Peyer's patch (tissue), 4 donors: ENCODE data around the gene CADPS2. TPM values are rescaled to one million over a fixed set of nuclear protein-coding genes. Genes with fewer than 3 reads are reported as not detected.

Source experiments
- DNase-seq, 3 donors: peaks; one replicate each; pipeline ENCODE4 v3.0.0-alpha.2; 2017 to 2019
- H3K27ac ChIP-seq, 4 donors: fragments of 200-600 bp; sonication (generic); one replicate each; pipeline ENCODE4 v1.5.1; 2016 to 2019
- H3K27me3 ChIP-seq, 2 donors: fragments of 200-600 bp; sonication (generic); one replicate each; pipeline ENCODE4 v1.5.1; 2019
- H3K36me3 ChIP-seq, 3 donors: fragments of 200-600 bp; sonication (generic); one replicate each; pipeline ENCODE4 v1.5.1; 2016 to 2019
- H3K4me1 ChIP-seq, 4 donors: fragments of 200-600 bp; sonication (generic); one replicate each; pipeline ENCODE4 v1.5.1; 2016 to 2019
- H3K4me3 ChIP-seq, 4 donors: fragments of 200-600 bp; sonication (generic); 1 replicate in 3 of 4; 2 replicates in 1 of 4; pipeline ENCODE4 v1.5.1; 2016 to 2019; ENCODE audit warnings: mild to moderate bottlenecking in 1 of 4
- H3K9me3 ChIP-seq, 4 donors: fragments of 200-600 bp; sonication (generic); one replicate each; pipeline ENCODE4 v1.5.1; 2016 to 2019; ENCODE audit warnings: mild to moderate bottlenecking in 1 of 4
- CTCF ChIP-seq, 6 experiments: fragments of 450-650 bp in 4 of 6; fragments of 200-600 bp in 2 of 6; sonication (generic) in 1 of 6; IDR thresholded peaks; one replicate each; pipeline ENCODE4 v1.5.1; 2017 to 2019; ENCODE audit warnings: antibody characterized with exemption in 6 of 6, mild to moderate bottlenecking in 3 of 6, moderate library complexity in 1 of 6
- POLR2A ChIP-seq, 2 donors: fragments of 450-650 bp; IDR thresholded peaks; one replicate each; pipeline ENCODE4 v1.5.1; 2017; ENCODE audit warnings: antibody characterized with exemption in 2 of 2, mild to moderate bottlenecking in 2 of 2, moderate library complexity in 2 of 2
- total RNA-seq, 4 donors: library from RNA; depleted of rRNA; stranded (reverse); fragments of >200 nt; gene quantifications; one replicate each; pipeline ENCODE4 v1.1.0, GENCODE V29; 2016

CADPS2 gene
- total RNA-seq, 4 donors from 2014 or later, result 11.4 to 21.5 (median 16.5) TPM

GRCh38 chr7:122724366-122724765 lies 161.9 kb downstream of the CADPS2 start:
- TF ChIP-seq CTCF (IDR thresholded peaks at IDR 0.05), result no peak
- no peak for TF ChIP-seq POLR2A (IDR thresholded peaks at IDR 0.05)
- no peaks in the 10 kb centered on the region for H3K9me3 ChIP-seq

GRCh38 chr7:122719010-122719578 lies 167.2 kb downstream of the CADPS2 start:
- Histone ChIP-seq H3K27ac (no peak overlapping the region), H3K36me3 (no peaks in the 10 kb centered on the region), H3K9me3 (no peaks in the 10 kb centered on the region), H3K4me1 (no peaks in the 10 kb centered on the region), H3K27me3 (no peaks in the 10 kb centered on the region), H3K4me3 (no peak overlapping the region)
- no peak for TF ChIP-seq POLR2A (IDR thresholded peaks at IDR 0.05)
- no peak for TF ChIP-seq CTCF (IDR thresholded peaks at IDR 0.05)
- DNase-seq, result no peak

More at GRCh38 chr7:122724366-122724765, 161.9 kb downstream of the CADPS2 start:
- H3K4me1 ChIP-seq, result no peaks in the 10 kb centered on the region
- no peaks in the 10 kb centered on the region for H3K27me3 ChIP-seq
- no peak overlapping the region for H3K4me3 ChIP-seq
- H3K27ac ChIP-seq, result no peak overlapping the region
- no peak for DNase-seq
- no peaks in the 10 kb centered on the region for H3K36me3 ChIP-seq

GRCh38 chr7:122717356-122718089 lies 168.7 kb downstream of the CADPS2 start:
- Histone ChIP-seq H3K4me1 (no peaks in the 10 kb centered on the region), H3K36me3 (no peaks in the 10 kb centered on the region), H3K4me3 (no peak overlapping the region), H3K9me3 (no peaks in the 10 kb centered on the region), H3K27ac (no peak overlapping the region), H3K27me3 (no peaks in the 10 kb centered on the region)
- TF ChIP-seq CTCF (IDR thresholded peaks at IDR 0.05) (no peak), POLR2A (IDR thresholded peaks at IDR 0.05) (no peak)
- no peak for DNase-seq

- no peaks in the 10 kb centered on the region for H3K36me3 ChIP-seq
- H3K4me3 ChIP-seq, result no peak overlapping the region
- H3K9me3 ChIP-seq, result no peaks in the 10 kb centered on the region
- no peak for DNase-seq
- no peak overlapping the region for H3K27ac ChIP-seq
- TF ChIP-seq CTCF (IDR thresholded peaks at IDR 0.05) (no peak), POLR2A (IDR thresholded peaks at IDR 0.05) (no peak)
- H3K27me3 ChIP-seq, result no peaks in the 10 kb centered on the region
- H3K4me1 ChIP-seq, result no peaks in the 10 kb centered on the region
These were observed 171.1 kb downstream of the CADPS2 start for GRCh38 chr7:122715183-122715582.

GRCh38 chr7:122710916-122711315 lies 175.3 kb downstream of the CADPS2 start:
- H3K27ac ChIP-seq, result no peak overlapping the region
- H3K4me3 ChIP-seq, result no peak overlapping the region
- TF ChIP-seq POLR2A (IDR thresholded peaks at IDR 0.05), result no peak
- no peak for TF ChIP-seq CTCF (IDR thresholded peaks at IDR 0.05)
- no peaks in the 10 kb centered on the region for H3K27me3 ChIP-seq
- H3K9me3 ChIP-seq, result no peaks in the 10 kb centered on the region
- no peaks in the 10 kb centered on the region for H3K4me1 ChIP-seq
- H3K36me3 ChIP-seq, result no peaks in the 10 kb centered on the region
- no peak for DNase-seq
